ENCODE measurements around the gene PRPF40B. TPM values are rescaled to one million over a fixed set of nuclear protein-coding genes. Genes with fewer than 3 reads are reported as not detected.

PRPF40B gene
- total and polyA plus RNA-seq, 2 donors from 2014 or later, result 20.1 to 33.3 TPM

GRCh38 chr12:49641748-49642369 is 18.5 kb downstream of the PRPF40B start:
- Histone ChIP-seq H3K36me3 (ENCODE audit: control insufficient read depth in 2 of 3, insufficient read depth in 3 of 3, low read length in 3 of 3) (peaks cover 2 to 29% (median 28%) of the 10 kb centered on the region in 3 donors), H3K27me3 (ENCODE audit: control insufficient read depth, insufficient read depth, low read length) (no peaks in the 10 kb centered on the region), H3K9me3 (ENCODE audit: control insufficient read depth in 2 of 3, insufficient read depth in 1 of 3, low read length in 3 of 3) (no peaks in the 10 kb centered on the region), H3K27ac (ENCODE audit: low read depth in 2 of 2, low read length in 2 of 2) (no peak overlapping the region), H3K4me1 (ENCODE audit: control insufficient read depth in 2 of 3, insufficient read depth in 2 of 3, low read depth in 1 of 3, low read length in 3 of 3) (peaks cover 3 to 14% (median 9%) of the 10 kb centered on the region in 3 donors), H3K4me3 (ENCODE audit: low read length in 3 of 3) (no peak overlapping the region), H3K9ac (ENCODE audit: low read length in 3 of 3) (no peak overlapping the region)
- DNase-seq (peak in 1 of 5 donors; percentile 61), FAIRE-seq (no peak)
- intact Hi-C loops (cut with DNase I), result loop anchor here (5.0 kb wide), 1 partner anchor 65 kb away; the partner anchor contains the start of gene FMNL3
- TF ChIP-seq, protein P1, sequence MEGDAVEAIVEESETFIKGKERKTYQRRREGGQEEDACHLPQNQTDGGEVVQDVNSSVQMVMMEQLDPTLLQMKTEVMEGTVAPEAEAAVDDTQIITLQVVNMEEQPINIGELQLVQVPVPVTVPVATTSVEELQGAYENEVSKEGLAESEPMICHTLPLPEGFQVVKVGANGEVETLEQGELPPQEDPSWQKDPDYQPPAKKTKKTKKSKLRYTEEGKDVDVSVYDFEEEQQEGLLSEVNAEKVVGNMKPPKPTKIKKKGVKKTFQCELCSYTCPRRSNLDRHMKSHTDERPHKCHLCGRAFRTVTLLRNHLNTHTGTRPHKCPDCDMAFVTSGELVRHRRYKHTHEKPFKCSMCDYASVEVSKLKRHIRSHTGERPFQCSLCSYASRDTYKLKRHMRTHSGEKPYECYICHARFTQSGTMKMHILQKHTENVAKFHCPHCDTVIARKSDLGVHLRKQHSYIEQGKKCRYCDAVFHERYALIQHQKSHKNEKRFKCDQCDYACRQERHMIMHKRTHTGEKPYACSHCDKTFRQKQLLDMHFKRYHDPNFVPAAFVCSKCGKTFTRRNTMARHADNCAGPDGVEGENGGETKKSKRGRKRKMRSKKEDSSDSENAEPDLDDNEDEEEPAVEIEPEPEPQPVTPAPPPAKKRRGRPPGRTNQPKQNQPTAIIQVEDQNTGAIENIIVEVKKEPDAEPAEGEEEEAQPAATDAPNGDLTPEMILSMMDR (IDR thresholded peaks at IDR 0.05; ENCODE audit: borderline replicate concordance, extremely low read depth, insufficient read depth), result no peak

- intact Hi-C loops (cut with DNase I), result loop anchor here (5.0 kb wide), 1 partner anchor 65 kb away; the partner anchor contains the start of gene FMNL3
- Histone ChIP-seq H3K27me3 (ENCODE audit: control insufficient read depth, insufficient read depth, low read length) (no peaks in the 10 kb centered on the region), H3K9ac (ENCODE audit: low read length in 3 of 3) (no peak overlapping the region), H3K4me1 (ENCODE audit: control insufficient read depth in 2 of 3, insufficient read depth in 2 of 3, low read depth in 1 of 3, low read length in 3 of 3) (peaks cover 3 to 14% (median 5%) of the 10 kb centered on the region in 3 donors), H3K4me3 (ENCODE audit: low read length in 3 of 3) (no peak overlapping the region), H3K36me3 (ENCODE audit: control insufficient read depth in 2 of 3, insufficient read depth in 3 of 3, low read length in 3 of 3) (peaks cover 2 to 29% (median 28%) of the 10 kb centered on the region in 3 donors), H3K27ac (ENCODE audit: low read depth in 2 of 2, low read length in 2 of 2) (no peak overlapping the region), H3K9me3 (ENCODE audit: control insufficient read depth in 2 of 3, insufficient read depth in 1 of 3, low read length in 3 of 3) (no peaks in the 10 kb centered on the region)
- TF ChIP-seq, protein P1 (IDR thresholded peaks at IDR 0.05; ENCODE audit: borderline replicate concordance, extremely low read depth, insufficient read depth), result no peak
- DNase-seq (peak in 1 of 5 donors; percentile 49), FAIRE-seq (no peak)
These were observed 19.0 kb downstream of the PRPF40B start for GRCh38 chr12:49642370-49642802.

DNA sequence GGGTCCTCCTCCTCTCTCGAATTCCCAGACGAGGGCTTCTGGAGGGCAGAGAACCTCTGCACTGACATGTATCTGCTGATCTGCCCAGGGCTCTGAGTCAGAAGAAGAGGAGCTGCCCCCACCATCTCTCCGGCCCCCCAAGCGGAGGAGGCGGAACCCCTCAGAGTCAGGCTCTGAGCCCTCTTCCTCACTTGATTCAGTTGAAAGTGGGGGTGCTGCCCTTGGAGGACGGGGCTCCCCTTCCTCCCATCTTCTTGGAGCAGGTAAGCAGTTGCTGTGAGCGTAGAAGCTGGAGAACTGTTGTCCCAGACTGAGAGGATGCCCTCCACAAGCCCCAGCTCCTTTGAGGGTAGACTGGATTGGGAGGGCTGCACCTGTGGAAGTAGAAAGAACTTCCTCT is 19.8 kb downstream of the PRPF40B start:
- intact Hi-C loops (cut with DNase I), result loop anchor here (5.0 kb wide), 1 partner anchor 64 kb away; the partner anchor contains the start of gene FMNL3
- no peak overlapping the region for H3K9ac ChIP-seq (ENCODE audit: low read length in 3 of 3)
- FAIRE-seq, result no peak
- no peaks in the 10 kb centered on the region for H3K9me3 ChIP-seq (ENCODE audit: control insufficient read depth in 2 of 3, insufficient read depth in 1 of 3, low read length in 3 of 3)
- H3K27me3 ChIP-seq (ENCODE audit: control insufficient read depth, insufficient read depth, low read length), result no peaks in the 10 kb centered on the region
- H3K4me1 ChIP-seq (ENCODE audit: control insufficient read depth in 2 of 3, insufficient read depth in 2 of 3, low read depth in 1 of 3, low read length in 3 of 3), result peaks cover 2 to 19% (median 3%) of the 10 kb centered on the region in 3 donors
- DNase-seq, result peak in 1 of 5 donors; percentile 59
- H3K27ac ChIP-seq (ENCODE audit: low read depth in 2 of 2, low read length in 2 of 2), result no peak overlapping the region
- TF ChIP-seq, protein P1 (IDR thresholded peaks at IDR 0.05; ENCODE audit: borderline replicate concordance, extremely low read depth, insufficient read depth), result no peak
- H3K4me3 ChIP-seq (ENCODE audit: low read length in 3 of 3), result no peak overlapping the region
- peaks cover 2 to 26% (median 23%) of the 10 kb centered on the region in 3 donors for H3K36me3 ChIP-seq (ENCODE audit: control insufficient read depth in 2 of 3, insufficient read depth in 3 of 3, low read length in 3 of 3)

All from kidney (tissue), 14 donors.